HCT116 (cell line): Measurements from ENCODE around the gene CFAP61. TPM values are rescaled to one million over a fixed set of nuclear protein-coding genes. Genes with fewer than 3 reads are reported as not detected.

Experiments
- ATAC-seq: fragments of 200-7000 bp; cut with Tn5 transposase; 2 replicates; pipeline ENCODE4 v1.9.1; 2020; ENCODE audit warnings: mild to moderate bottlenecking, moderate library complexity
- BruUV-seq: library from RNA; stranded (reverse); fragments of 400-500 nt; replicated peaks from 2 replicates; lab custom pipeline; 2021; lab: Mats Ljungman, UMichigan
- CTCF ChIA-PET: fragments of 300-600 bp; sonication (Branson Sonifier 250); formaldehyde crosslinking; loops from one replicate; lab custom pipeline; 2021; ENCODE audit warnings: antibody characterized with exemption; lab: Charles Lee
- POLR2A ChIA-PET: fragments of 300-600, 350-600 bp; sonication (Branson Sonifier 250); formaldehyde crosslinking; loops from one replicate; lab custom pipeline; 2021; ENCODE audit warnings: antibody characterized with exemption; lab: Charles Lee
- RAD21 ChIA-PET, 2 experiments: fragments of 300-600 bp; sonication (Branson Sonifier 250); formaldehyde crosslinking; loops; one replicate each; lab custom pipeline; 2023; ENCODE audit warnings: low total read pairs in 2 of 2; ENCODE audit not compliant: uncharacterized antibody in 2 of 2, unreplicated experiment in 2 of 2, low non-redundant PET in 1 of 2; lab: Charles Lee
- DNase-seq: peaks from one replicate; pipeline ENCODE4 v3.0.0-alpha.2; 2010; ENCODE audit warnings: low read depth, low spot score
- H2AFZ ChIP-seq: fragments of 200-600 bp; shearing (Covaris generic), sonication (generic); 2 replicates; pipeline ENCODE4 v1.6.1; 2017; ENCODE audit warnings: low read depth, mixed run types, mixed read lengths, antibody characterized with exemption, low read length; ENCODE audit not compliant: poor library complexity, severe bottlenecking
- H3K27ac ChIP-seq: 2 replicates; pipeline ENCODE4 v1.5.1; 2012; ENCODE audit warnings: low read depth, low read length
- H3K27me3 ChIP-seq: fragments of 200-600 bp; sonication (generic); 2 replicates; pipeline ENCODE4 v1.6.1; 2016; ENCODE audit warnings: mixed run types, low read length, mixed read lengths; ENCODE audit not compliant: insufficient read depth
- H3K36me3 ChIP-seq, 2 experiments: fragments of 200-500 bp in 1 of 2; fragments of 200-600 bp in 1 of 2; sonication (Bioruptor generic) in 1 of 2; sonication (generic) in 1 of 2; 2 replicates each; pipeline versions ENCODE4 v1.5.1 to v1.6.1; 2014 to 2016; ENCODE audit warnings: low read length in 2 of 2, inconsistent platforms in 1 of 2, mixed read lengths in 1 of 2, mixed run types in 1 of 2; ENCODE audit not compliant: insufficient read depth in 2 of 2, control insufficient read depth in 1 of 2
- H3K4me1 ChIP-seq, 2 experiments: fragments of 200-600 bp in 1 of 2; sonication (generic) in 1 of 2; 2 replicates each; pipeline versions ENCODE4 v1.5.1 to v1.6.1; 2012 to 2017; ENCODE audit warnings: low read length in 2 of 2, inconsistent platforms in 1 of 2, mild to moderate bottlenecking in 1 of 2, mixed read lengths in 1 of 2, mixed run types in 1 of 2, moderate library complexity in 1 of 2; ENCODE audit not compliant: insufficient read depth in 2 of 2, control insufficient read depth in 1 of 2
- H3K4me2 ChIP-seq: fragments of 200-600 bp; sonication (generic); 2 replicates; pipeline ENCODE4 v1.6.1; 2017; ENCODE audit warnings: mixed run types, low read length, mixed read lengths
- H3K4me3 ChIP-seq, 2 experiments: fragments of 200-600 bp in 1 of 2; sonication (generic) in 1 of 2; replicated peaks in 1 of 2; 2 replicates each; pipeline ENCODE4 v1.5.1; 2011 to 2016; ENCODE audit warnings: low read length in 2 of 2, control low read depth in 1 of 2, low read depth in 1 of 2, mild to moderate bottlenecking in 1 of 2, mixed read lengths in 1 of 2, mixed run types in 1 of 2
- H3K79me2 ChIP-seq: fragments of 200-600 bp; sonication (generic); 2 replicates; pipeline ENCODE4 v1.6.1; 2017; ENCODE audit warnings: mild to moderate bottlenecking, mixed run types, low read length, moderate library complexity, mixed read lengths; ENCODE audit not compliant: insufficient read depth
- H3K9ac ChIP-seq: fragments of 200-600 bp; sonication (generic); 2 replicates; pipeline ENCODE4 v1.6.1; 2016; ENCODE audit warnings: low read length, mixed read lengths
- H3K9me2 ChIP-seq: fragments of 200-600 bp; sonication (generic), shearing (Covaris generic); 2 replicates; pipeline ENCODE4 v1.6.1; 2017; ENCODE audit warnings: mixed run types, mild to moderate bottlenecking, moderate library complexity; ENCODE audit not compliant: insufficient read depth
- H3K9me3 ChIP-seq, 2 experiments: fragments of 200-500 bp in 1 of 2; fragments of 200-600 bp in 1 of 2; sonication (Bioruptor generic) in 1 of 2; sonication (generic) in 1 of 2; 2 replicates each; pipeline ENCODE4 v1.6.1; 2014 to 2017; ENCODE audit warnings: low read length in 2 of 2, mixed read lengths in 2 of 2, inconsistent platforms in 1 of 2, low read depth in 1 of 2, mild to moderate bottlenecking in 1 of 2, mixed run types in 1 of 2, moderate library complexity in 1 of 2; ENCODE audit not compliant: control insufficient read depth in 1 of 2, insufficient read depth in 1 of 2
- H4K20me1 ChIP-seq: fragments of 200-600 bp; sonication (generic), shearing (Covaris generic); 2 replicates; pipeline ENCODE4 v1.6.1; 2017; ENCODE audit warnings: mixed run types, mild to moderate bottlenecking, moderate library complexity; ENCODE audit not compliant: insufficient read depth
- CEBPB ChIP-seq: IDR thresholded peaks from 2 replicates; pipeline ENCODE4 v1.6.1; 2012; ENCODE audit warnings: low read depth
- EGR1 ChIP-seq: IDR thresholded peaks from 2 replicates; pipeline ENCODE4 v1.6.1; 2012; ENCODE audit warnings: low read depth
- FOSL1 ChIP-seq: IDR thresholded peaks from 2 replicates; pipeline ENCODE4 v1.6.1; 2012; ENCODE audit warnings: low read depth
- SIN3A ChIP-seq: IDR thresholded peaks from 2 replicates; pipeline ENCODE4 v1.6.1; 2012; ENCODE audit warnings: low read depth
- SP1 ChIP-seq: IDR thresholded peaks from 2 replicates; pipeline ENCODE4 v1.6.1; 2012; ENCODE audit warnings: low read depth
- SRF ChIP-seq: IDR thresholded peaks from 2 replicates; pipeline ENCODE4 v1.6.1; 2012; ENCODE audit warnings: low read depth
- TCF7L2 ChIP-seq: IDR thresholded peaks from 2 replicates; pipeline ENCODE4 v1.7.0; 2011; ENCODE audit warnings: borderline replicate concordance, inconsistent platforms; ENCODE audit not compliant: insufficient read depth, insufficient read length; ENCODE audit errors: extremely low read depth
- YY1 ChIP-seq: IDR thresholded peaks from 2 replicates; pipeline ENCODE4 v1.6.1; 2011; ENCODE audit warnings: low read length, low read depth, moderate library complexity, mild to moderate bottlenecking; ENCODE audit not compliant: insufficient replicate concordance; ENCODE audit errors: extremely low read depth
- ZNF274 ChIP-seq: fragments of 200-500 bp; sonication (Bioruptor generic); IDR thresholded peaks from 2 replicates; pipeline ENCODE4 v1.6.1; 2014; ENCODE audit warnings: mild to moderate bottlenecking, low read depth, low read length, inconsistent platforms
- intact Hi-C: fragments of 100-400 bp; cut with micrococcal nuclease; formaldehyde crosslinking; loops from 2 replicates; pipeline ENCODE4 v1.10.0; 2022
- total RNA-seq: library from RNA; stranded (reverse); gene quantifications from one replicate; pipeline ENCODE4 v1.2.1, GENCODE V29; 2021; ENCODE audit not compliant: unreplicated experiment
- TF ChIP-seq, protein P1 (sequence below), 3 experiments: fragments of 200-600 bp in 1 of 3; sonication (generic) in 1 of 3; IDR thresholded peaks in 2 of 3; conservative IDR thresholded peaks in 1 of 3; 2 replicates each; pipeline ENCODE4 v1.5.1; 2012 to 2017; ENCODE audit warnings: low read depth in 2 of 3, low read length in 2 of 3, antibody characterized with exemption in 1 of 3, borderline replicate concordance in 1 of 3, control low read depth in 1 of 3, mild to moderate bottlenecking in 1 of 3, mixed read lengths in 1 of 3, mixed run types in 1 of 3, moderate library complexity in 1 of 3; ENCODE audit not compliant: insufficient read depth in 1 of 3
- TF ChIP-seq, protein P2 (sequence below): IDR thresholded peaks from 2 replicates; pipeline ENCODE4 v1.6.1; 2012

The CFAP61 gene
- total RNA-seq, 1 experiment from 2014 or later, result 1.7 TPM

DNA sequence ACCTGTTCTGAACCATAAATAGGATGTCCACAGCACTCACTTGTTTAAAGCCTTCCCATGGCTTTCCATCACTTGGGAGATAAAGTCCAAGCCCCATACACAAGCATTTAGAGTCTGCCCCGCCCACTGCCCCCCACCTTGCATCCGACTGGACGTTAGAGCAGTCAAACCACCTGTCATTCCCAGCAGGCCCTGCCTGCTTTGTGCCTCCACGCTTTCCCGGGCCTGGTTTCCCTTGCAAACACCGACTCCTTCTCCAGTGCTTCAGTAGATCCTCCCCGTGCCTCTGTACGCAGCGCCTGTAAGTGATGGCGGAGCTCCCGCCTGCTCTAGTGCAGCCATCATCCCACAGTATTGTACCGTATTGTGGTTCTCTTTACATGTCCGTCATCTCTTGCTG lies 277.2 kb downstream of the CFAP61 start:
- Histone ChIP-seq H4K20me1 (no peaks in the 10 kb centered on the region), H3K4me1 (no peaks in the 10 kb centered on the region), H3K79me2 (no peaks in the 10 kb centered on the region), H3K9me3 (no peaks in the 10 kb centered on the region), H2AFZ (no peak overlapping the region), H3K36me3 (no peaks in the 10 kb centered on the region), H3K4me3 (no peak overlapping the region), H3K9ac (no peak overlapping the region), H3K27me3 (peaks cover 8% of the 10 kb centered on the region), H3K27ac (no peak overlapping the region), H3K4me2 (no peak overlapping the region), H3K9me2 (no peaks in the 10 kb centered on the region)
- ATAC-seq (no peak), DNase-seq (no peak)
- ChIA-PET RAD21 (no interaction called here), POLR2A (no interaction called here), CTCF (no interaction called here)
- no TSS peak for BruUV-seq
- TF ChIP-seq, protein P1, sequence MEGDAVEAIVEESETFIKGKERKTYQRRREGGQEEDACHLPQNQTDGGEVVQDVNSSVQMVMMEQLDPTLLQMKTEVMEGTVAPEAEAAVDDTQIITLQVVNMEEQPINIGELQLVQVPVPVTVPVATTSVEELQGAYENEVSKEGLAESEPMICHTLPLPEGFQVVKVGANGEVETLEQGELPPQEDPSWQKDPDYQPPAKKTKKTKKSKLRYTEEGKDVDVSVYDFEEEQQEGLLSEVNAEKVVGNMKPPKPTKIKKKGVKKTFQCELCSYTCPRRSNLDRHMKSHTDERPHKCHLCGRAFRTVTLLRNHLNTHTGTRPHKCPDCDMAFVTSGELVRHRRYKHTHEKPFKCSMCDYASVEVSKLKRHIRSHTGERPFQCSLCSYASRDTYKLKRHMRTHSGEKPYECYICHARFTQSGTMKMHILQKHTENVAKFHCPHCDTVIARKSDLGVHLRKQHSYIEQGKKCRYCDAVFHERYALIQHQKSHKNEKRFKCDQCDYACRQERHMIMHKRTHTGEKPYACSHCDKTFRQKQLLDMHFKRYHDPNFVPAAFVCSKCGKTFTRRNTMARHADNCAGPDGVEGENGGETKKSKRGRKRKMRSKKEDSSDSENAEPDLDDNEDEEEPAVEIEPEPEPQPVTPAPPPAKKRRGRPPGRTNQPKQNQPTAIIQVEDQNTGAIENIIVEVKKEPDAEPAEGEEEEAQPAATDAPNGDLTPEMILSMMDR (IDR thresholded peaks at IDR 0.05 in 2 of 3, conservative IDR thresholded peaks at IDR 0.05 in 1 of 3; ENCODE audit: borderline replicate concordance in 1 of 3, insufficient read depth in 1 of 3, low read depth in 2 of 3, low read length in 2 of 3), result no peak
- TF ChIP-seq YY1 (no peak), FOSL1 (no peak), SIN3A (no peak), SRF (no peak), CEBPB (no peak)
- intact Hi-C loops, result no loop called here

DNA sequence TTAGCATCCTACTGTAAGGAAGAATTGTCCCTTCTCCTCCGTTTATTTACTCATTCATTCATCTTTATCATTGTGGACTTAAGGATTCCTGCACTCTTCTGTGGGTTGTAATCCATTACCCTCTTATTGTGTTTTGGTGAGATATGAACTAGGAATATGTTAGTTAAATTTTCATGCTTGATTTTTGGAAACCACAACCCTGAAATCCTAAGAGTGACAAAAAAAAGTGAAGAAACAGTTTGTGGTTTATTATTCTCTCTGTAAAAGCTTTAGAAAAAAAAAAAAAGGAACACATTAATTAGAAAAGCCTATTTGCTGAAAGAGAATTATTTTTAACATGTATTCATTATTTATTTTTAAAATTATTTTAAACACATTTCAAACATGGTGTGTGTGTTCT lies 278.8 kb downstream of the CFAP61 start:
- no peak overlapping the region for H3K27ac ChIP-seq
- TF ChIP-seq TCF7L2 (no peak), SRF (no peak), EGR1 (no peak), CEBPB (no peak), SP1 (no peak), YY1 (no peak), ZNF274 (no peak)
- TF ChIP-seq, protein P2, sequence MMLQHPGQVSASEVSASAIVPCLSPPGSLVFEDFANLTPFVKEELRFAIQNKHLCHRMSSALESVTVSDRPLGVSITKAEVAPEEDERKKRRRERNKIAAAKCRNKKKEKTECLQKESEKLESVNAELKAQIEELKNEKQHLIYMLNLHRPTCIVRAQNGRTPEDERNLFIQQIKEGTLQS, result no peak
- TF ChIP-seq, protein P1 (IDR thresholded peaks at IDR 0.05 in 2 of 3, conservative IDR thresholded peaks at IDR 0.05 in 1 of 3; ENCODE audit: borderline replicate concordance in 1 of 3, insufficient read depth in 1 of 3, low read depth in 2 of 3, low read length in 2 of 3), result no peak
- TF ChIP-seq, all 23 proteins: peak for 0
- H3K4me1 ChIP-seq, result no peaks in the 10 kb centered on the region
- H3K4me2 ChIP-seq, result no peak overlapping the region
- POLR2A ChIA-PET, result no interaction called here
- RAD21 ChIA-PET, result no interaction called here
- no peaks in the 10 kb centered on the region for H3K79me2 ChIP-seq
- no peaks in the 10 kb centered on the region for H3K36me3 ChIP-seq
- H3K27me3 ChIP-seq, result peaks cover 12% of the 10 kb centered on the region; the same call in 1 of the 2 replicates
- ATAC-seq, result no peak
- DNase-seq, result no peak
- no TSS peak for BruUV-seq
- H2AFZ ChIP-seq, result no peak overlapping the region
- H3K9me2 ChIP-seq, result no peaks in the 10 kb centered on the region
- no peaks in the 10 kb centered on the region for H4K20me1 ChIP-seq
- no peak overlapping the region for H3K9ac ChIP-seq
- no peak overlapping the region for H3K4me3 ChIP-seq
- H3K9me3 ChIP-seq, result no peaks in the 10 kb centered on the region
- intact Hi-C loops, result no loop called here
- CTCF ChIA-PET, result no interaction called here
